Measurements from ENCODE around the gene CBLB. TPM values are rescaled to one million over a fixed set of nuclear protein-coding genes. Genes with fewer than 3 reads are reported as not detected.
A peak's percentile ranks its signal among the peaks of the same experiment; 100 is the strongest.

CBLB gene
- total RNA-seq, 1 experiment from 2014 or later = 23.9 TPM

DNA sequence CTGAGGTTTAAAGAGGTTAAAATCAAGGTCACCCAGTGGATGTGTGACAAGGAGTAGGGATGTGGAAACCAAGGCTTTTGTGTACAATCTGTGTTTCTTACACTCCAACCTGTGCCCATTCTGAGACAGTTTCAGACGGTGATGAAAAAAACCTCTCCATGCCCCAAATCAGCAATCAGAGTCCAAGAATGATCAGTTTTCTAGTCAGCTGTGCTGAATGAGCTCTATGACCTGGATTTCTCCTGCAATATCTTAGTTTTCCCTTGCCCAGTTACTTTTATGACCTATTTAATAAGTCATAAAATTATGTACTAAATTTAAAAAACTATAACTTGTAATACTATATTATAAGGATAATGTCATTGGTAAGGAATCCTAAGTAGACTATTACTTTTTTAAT is 37.5 kb upstream of the CBLB start:
- H4K20me1 ChIP-seq (ENCODE audit: low read length) = no peaks in the 10 kb centered on the region
- POLR2A ChIA-PET (ENCODE audit: unreplicated experiment) = interaction anchor here (0.6 to 0.7 kb wide), 2 partner anchors 15 to 48 kb away, joined by 3 read pairs; no protein-coding TSS in a partner anchor

DNA sequence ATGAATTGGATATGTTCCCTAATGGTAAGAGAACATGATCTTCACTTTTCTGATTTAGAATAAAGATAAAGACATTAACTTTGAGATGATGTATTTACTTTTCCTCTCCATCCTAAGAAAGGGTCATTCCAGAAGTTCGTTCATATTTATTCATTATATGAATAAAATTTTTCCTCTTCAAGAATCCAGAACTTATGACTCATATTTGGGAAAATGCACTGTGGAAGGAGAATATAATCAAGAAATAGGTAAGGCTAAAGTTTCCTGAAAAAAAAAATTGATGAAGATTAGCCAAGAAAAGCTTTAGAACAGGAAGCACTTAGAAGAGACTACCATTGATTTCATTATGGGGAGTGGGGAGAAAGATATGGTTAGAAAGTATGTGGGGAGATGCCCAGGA is 36.5 kb upstream of the CBLB start:
- Histone ChIP-seq H3K27ac (ENCODE audit: low read length) (peak overlapping the region; percentile 83), H3K36me3 (ENCODE audit: low read depth, low read length) (no peaks in the 10 kb centered on the region), H3K27me3 (ENCODE audit: low read length) (no peaks in the 10 kb centered on the region), H3K4me1 (ENCODE audit: insufficient read depth, low read length) (peaks cover 27% of the 10 kb centered on the region), H3K4me3 (ENCODE audit: low read length) (no peak overlapping the region), H2AFZ (ENCODE audit: low read length) (no peak overlapping the region), H3K79me2 (ENCODE audit: low read length) (no peaks in the 10 kb centered on the region), H3K9ac (ENCODE audit: low read length) (no peak overlapping the region), H3K9me2 (replicated peaks; ENCODE audit: low read length) (no peaks in the 10 kb centered on the region), H3F3A (ENCODE audit: low read length, unreplicated experiment) (no peaks in the 10 kb centered on the region), H4K20me1 (ENCODE audit: low read length) (no peaks in the 10 kb centered on the region), H3K4me2 (ENCODE audit: low read length) (no peak overlapping the region), H3K9me3 (ENCODE audit: low read length) (no peaks in the 10 kb centered on the region)
- DNase-seq = peak; percentile 14
- POLR2A ChIA-PET (ENCODE audit: unreplicated experiment) = no interaction called here
- TF ChIP-seq CTCF (conservative IDR thresholded peaks at IDR 0.05; ENCODE audit: low read depth, low read length) = no peak
- no peak for TF ChIP-seq EZH2phosphoT487 (IDR thresholded peaks at IDR 0.05; ENCODE audit: borderline replicate concordance, low read length)
- TF ChIP-seq EZH2 (IDR thresholded peaks at IDR 0.05; ENCODE audit: low read length, unreplicated experiment) = no peak
- CTCF ChIA-PET = no interaction called here
- no TSS peak for BruUV-seq (replicated peaks)
- peak; percentile 13; the same call in 1 of the 2 replicates for ATAC-seq
- intact Hi-C loops (cut with micrococcal nuclease) = loop anchor here (5.0 kb wide), 1 partner anchor 182 kb away; no protein-coding TSS in a partner anchor

More for the DNA sequence above, 37.5 kb upstream of the CBLB start:
- 0 out of 2 replicates have a peak overlapping the region, but pooled peaks have one; percentile 19 for H3K4me2 ChIP-seq (ENCODE audit: low read length)
- H3K27ac ChIP-seq (ENCODE audit: low read length) = peak overlapping the region; percentile 83
- H3K9me2 ChIP-seq (replicated peaks; ENCODE audit: low read length) = no peaks in the 10 kb centered on the region
- peak overlapping the region; percentile 58 for H3K9ac ChIP-seq (ENCODE audit: low read length)
- CTCF ChIA-PET = interaction anchor here (0.7 kb wide), 1 partner anchor 654 kb away, joined by 3 read pairs; no protein-coding TSS in a partner anchor
- H3K79me2 ChIP-seq (ENCODE audit: low read length) = no peaks in the 10 kb centered on the region
- H3F3A ChIP-seq (ENCODE audit: low read length, unreplicated experiment) = no peaks in the 10 kb centered on the region
- intact Hi-C loops (cut with micrococcal nuclease) = loop anchor here (2.0 to 5.0 kb wide), 3 partner anchors 38 to 208 kb away; partner anchors contain the start of gene CBLB
- DNase-seq (no peak), ATAC-seq (peak; percentile 67)
- H3K27me3 ChIP-seq (ENCODE audit: low read length) = no peaks in the 10 kb centered on the region
- BruUV-seq (replicated peaks) = TSS peak; percentile 88
- no peak for TF ChIP-seq EZH2phosphoT487 (IDR thresholded peaks at IDR 0.05; ENCODE audit: borderline replicate concordance, low read length)
- TF ChIP-seq EZH2 (IDR thresholded peaks at IDR 0.05; ENCODE audit: low read length, unreplicated experiment) = no peak
- no peak for TF ChIP-seq CTCF (conservative IDR thresholded peaks at IDR 0.05; ENCODE audit: low read depth, low read length)
- H2AFZ ChIP-seq (ENCODE audit: low read length) = no peak overlapping the region
- no peaks in the 10 kb centered on the region for H3K36me3 ChIP-seq (ENCODE audit: low read depth, low read length)
- peaks cover 27% of the 10 kb centered on the region for H3K4me1 ChIP-seq (ENCODE audit: insufficient read depth, low read length)
- H3K4me3 ChIP-seq (ENCODE audit: low read length) = no peak overlapping the region
- H3K9me3 ChIP-seq (ENCODE audit: low read length) = no peaks in the 10 kb centered on the region

DNA sequence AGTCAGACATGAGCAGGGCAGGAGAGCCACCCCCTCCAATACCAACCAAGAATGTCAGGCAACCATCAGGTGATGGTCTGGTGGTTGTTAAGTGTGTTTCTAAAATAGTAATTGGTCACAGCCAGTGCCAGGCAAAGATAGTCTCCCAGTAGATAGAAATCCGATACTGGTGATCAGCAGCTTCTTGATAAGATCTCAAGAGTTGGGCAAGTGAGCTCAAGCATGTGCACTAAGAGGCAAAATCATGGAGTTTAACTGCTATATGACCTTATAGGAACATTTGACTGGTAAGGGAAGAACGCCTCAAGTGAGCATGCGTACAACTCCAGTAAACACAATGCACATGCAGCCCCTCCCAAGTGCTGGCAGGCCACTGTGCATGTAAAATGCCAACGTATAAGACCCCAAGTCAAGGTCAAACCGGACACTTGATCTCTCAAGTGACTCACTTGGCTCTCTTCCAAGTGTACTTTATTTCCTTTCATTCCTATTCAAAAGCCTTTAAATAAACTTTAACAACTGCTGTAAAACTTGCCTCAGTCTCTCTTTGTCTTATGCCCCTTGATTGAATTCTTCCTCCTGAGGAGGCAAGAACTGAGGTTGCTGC is 36.0 kb upstream of the CBLB start:
- Histone ChIP-seq H3K36me3 (ENCODE audit: low read depth, low read length) (no peaks in the 10 kb centered on the region), H3K27me3 (ENCODE audit: low read length) (no peaks in the 10 kb centered on the region), H3K4me3 (ENCODE audit: low read length) (no peak overlapping the region), H2AFZ (ENCODE audit: low read length) (no peak overlapping the region), H4K20me1 (ENCODE audit: low read length) (no peaks in the 10 kb centered on the region), H3K9me3 (ENCODE audit: low read length) (no peaks in the 10 kb centered on the region), H3K27ac (ENCODE audit: low read length) (peak overlapping the region; percentile 83; the same call in 1 of the 2 replicates), H3K4me2 (ENCODE audit: low read length) (no peak overlapping the region), H3K79me2 (ENCODE audit: low read length) (no peaks in the 10 kb centered on the region), H3F3A (ENCODE audit: low read length, unreplicated experiment) (no peaks in the 10 kb centered on the region), H3K9me2 (replicated peaks; ENCODE audit: low read length) (no peaks in the 10 kb centered on the region), H3K9ac (ENCODE audit: low read length) (no peak overlapping the region), H3K4me1 (ENCODE audit: insufficient read depth, low read length) (peaks cover 29% of the 10 kb centered on the region)
- CTCF ChIA-PET = no interaction called here
- POLR2A ChIA-PET (ENCODE audit: unreplicated experiment) = no interaction called here
- intact Hi-C loops (cut with micrococcal nuclease) = loop anchor here (5.0 kb wide), 1 partner anchor 183 kb away; no protein-coding TSS in a partner anchor
- BruUV-seq (replicated peaks) = no TSS peak
- TF ChIP-seq EZH2 (IDR thresholded peaks at IDR 0.05; ENCODE audit: low read length, unreplicated experiment) = no peak
- no peak for TF ChIP-seq CTCF (conservative IDR thresholded peaks at IDR 0.05; ENCODE audit: low read depth, low read length)
- TF ChIP-seq EZH2phosphoT487 (IDR thresholded peaks at IDR 0.05; ENCODE audit: borderline replicate concordance, low read length) = no peak
- peak; percentile 33 for DNase-seq
- ATAC-seq = no peak

Measured in PC-3 (cell line).